ENCODE measurements around the gene KAZN.

GRCh38 chr1:14698314-14698713 lies 99.8 kb downstream of the KAZN start:
- TF ChIP-seq GATA3 (IDR thresholded peaks at IDR 0.05; ENCODE audit: low read depth, low read length): no peak
- TF ChIP-seq GATA2 (IDR thresholded peaks at IDR 0.05; ENCODE audit: low read depth, low read length): no peak

All from SH-SY5Y (cell line).